Activated CD4-positive, alpha-beta T cell treated with anti-CD3 and anti-CD28 coated beads, Interleukin-2, amount 10 ng/mL, durations not matched to agents 24 days and 14 days (primary cell): ENCODE results near the gene VSIG2. TPM values are rescaled to one million over a fixed set of nuclear protein-coding genes. Genes with fewer than 3 reads are reported as not detected.

Experiments used
- DNase-seq: peaks from one replicate; pipeline ENCODE4 v3.0.0; 2022
- H3K27ac Mint-ChIP-seq: one replicate; pipeline ENCODE4 v1.8.0; 2022; ENCODE audit warnings: mild to moderate bottlenecking, mixed read lengths
- H3K27me3 Mint-ChIP-seq: one replicate; pipeline ENCODE4 v1.8.0; 2022; ENCODE audit warnings: mixed read lengths
- H3K36me3 Mint-ChIP-seq: one replicate; pipeline ENCODE4 v1.8.0; 2022; ENCODE audit warnings: low read depth, mild to moderate bottlenecking, mixed read lengths
- H3K4me1 Mint-ChIP-seq: one replicate; pipeline ENCODE4 v1.8.0; 2021; ENCODE audit warnings: mixed read lengths
- H3K4me3 Mint-ChIP-seq: one replicate; pipeline ENCODE4 v1.8.0; 2022; ENCODE audit warnings: mild to moderate bottlenecking, moderate library complexity, mixed read lengths
- H3K9me3 Mint-ChIP-seq: one replicate; pipeline ENCODE4 v1.8.0; 2021; ENCODE audit warnings: mixed read lengths
- intact Hi-C: fragments of 100-400 bp; cut with micrococcal nuclease; formaldehyde crosslinking; loops from one replicate; pipeline ENCODE4 v1.15.1; 2023
- total RNA-seq: library from RNA; stranded (reverse); gene quantifications from 2 replicates; pipeline ENCODE4 v1.2.3, GENCODE V29; 2022

The VSIG2 gene
- total RNA-seq, 1 donor from 2014 or later = 0.23 TPM

- intact Hi-C loops = no loop called here
- peaks cover 25% of the 10 kb centered on the region for H3K27me3 Mint-ChIP-seq
- H3K4me3 Mint-ChIP-seq = no peak overlapping the region
- no peak for DNase-seq
- no peak overlapping the region for H3K27ac Mint-ChIP-seq
- H3K9me3 Mint-ChIP-seq = no peaks in the 10 kb centered on the region
- peaks cover under 1% of the 10 kb centered on the region for H3K4me1 Mint-ChIP-seq
- H3K36me3 Mint-ChIP-seq = no peaks in the 10 kb centered on the region
Measured at GRCh38 chr11:124712392-124712791, 39.7 kb downstream of the VSIG2 start.

DNA sequence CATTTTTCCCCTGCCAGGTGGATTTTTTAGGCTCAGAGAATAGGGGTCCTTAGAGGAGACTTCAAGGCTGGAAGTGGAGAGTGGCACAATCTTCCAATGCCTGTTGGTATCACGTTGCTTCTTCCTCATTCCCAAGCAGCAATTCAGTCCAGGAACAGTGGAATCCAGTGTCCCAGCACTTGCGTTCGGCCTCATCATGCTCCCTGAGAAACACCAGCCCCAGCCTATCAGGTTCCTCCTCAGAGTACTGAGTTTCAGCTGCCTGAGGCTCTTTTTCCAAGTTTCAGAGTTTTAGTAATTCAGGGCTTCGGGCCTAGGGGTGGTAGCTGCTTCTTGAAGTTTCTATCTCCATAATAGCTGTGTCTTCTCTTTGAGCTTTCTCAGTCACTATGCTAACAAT, 44.2 kb downstream of the VSIG2 start:
- peaks cover 10% of the 10 kb centered on the region for H3K27me3 Mint-ChIP-seq
- H3K4me3 Mint-ChIP-seq = no peak overlapping the region
- H3K36me3 Mint-ChIP-seq = no peaks in the 10 kb centered on the region
- H3K9me3 Mint-ChIP-seq = no peaks in the 10 kb centered on the region
- H3K27ac Mint-ChIP-seq = no peak overlapping the region
- intact Hi-C loops = no loop called here
- no peak for DNase-seq
- H3K4me1 Mint-ChIP-seq = no peaks in the 10 kb centered on the region

GRCh38 chr11:124700028-124700427, 52.0 kb downstream of the VSIG2 start:
- Mint-ChIP-seq H3K4me1 (no peaks in the 10 kb centered on the region), H3K27me3 (peaks cover 27% of the 10 kb centered on the region), H3K27ac (no peak overlapping the region), H3K36me3 (no peaks in the 10 kb centered on the region), H3K9me3 (no peaks in the 10 kb centered on the region), H3K4me3 (no peak overlapping the region)
- no peak for DNase-seq
- intact Hi-C loops = no loop called here

DNA sequence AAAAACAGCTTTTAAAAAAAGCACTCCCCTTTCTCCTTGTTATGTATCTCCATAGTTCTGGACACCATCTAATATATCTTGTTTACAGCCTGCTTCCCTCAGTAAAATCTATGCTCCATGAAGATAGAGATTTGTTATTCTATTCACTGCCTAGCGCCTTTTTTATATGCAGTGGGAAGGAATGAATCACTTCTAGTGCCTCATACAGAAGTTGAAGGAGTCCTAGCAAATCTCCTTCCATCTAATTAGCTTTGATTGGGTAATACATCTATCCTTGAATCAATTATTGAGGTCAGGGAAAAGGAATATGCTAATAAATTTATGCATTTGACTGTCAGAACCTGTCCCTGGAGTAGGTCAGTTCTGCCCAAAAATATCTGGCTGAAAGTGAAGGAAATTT, 52.5 kb downstream of the VSIG2 start:
- Mint-ChIP-seq H3K4me1 (no peaks in the 10 kb centered on the region), H3K36me3 (no peaks in the 10 kb centered on the region), H3K9me3 (no peaks in the 10 kb centered on the region), H3K27ac (no peak overlapping the region), H3K27me3 (peaks cover 27% of the 10 kb centered on the region), H3K4me3 (no peak overlapping the region)
- intact Hi-C loops = no loop called here
- no peak for DNase-seq

Other genes with a start within 250 kb of the VSIG2 start
- not detected in 2 replicates for gene OR8B12, start 208.6 kb downstream of the VSIG2 start, total RNA-seq
- gene OR8A1, start 182.3 kb downstream of the VSIG2 start, total RNA-seq = not detected in 2 replicates
- not detected in 2 replicates for gene PANX3, start 140.8 kb downstream of the VSIG2 start, total RNA-seq
- 31.0 and 31.6 TPM in 2 replicates for gene TBRG1, start 129.4 kb downstream of the VSIG2 start, total RNA-seq
- 5.3 and 6.4 TPM in 2 replicates for gene SIAE, start 78.5 kb downstream of the VSIG2 start, total RNA-seq
- gene SPA17, start 78.4 kb downstream of the VSIG2 start, total RNA-seq = 1.6 and 2.4 TPM in 2 replicates
- 4.4 and 5.4 TPM in 2 replicates for gene NRGN, start 12.3 kb downstream of the VSIG2 start, total RNA-seq
- gene ESAM, start 10.0 kb upstream of the VSIG2 start, total RNA-seq = 0.24 TPM in 1 of 2 replicates, not detected in the other
- 10.6 TPM in 2 replicates for gene MSANTD2, start 48.2 kb upstream of the VSIG2 start, total RNA-seq
- gene ROBO3, start 113.2 kb upstream of the VSIG2 start, total RNA-seq = 6.5 and 7.7 TPM in 2 replicates
- gene ROBO4, start 145.6 kb upstream of the VSIG2 start, total RNA-seq = not detected in 2 replicates
- gene HEPN1, start 167.0 kb upstream of the VSIG2 start, total RNA-seq = not detected in 2 replicates
- not detected in 2 replicates for gene HEPACAM, start 183.8 kb upstream of the VSIG2 start, total RNA-seq
- gene CCDC15, start 201.9 kb upstream of the VSIG2 start, total RNA-seq = 4.1 and 4.5 TPM in 2 replicates